NOMO-1 treated with dmso at 0.1 percent for 144 hours (cell line): ENCODE results near the gene HTRA1.

Experiments
- DNase-seq: peaks from one replicate; lab custom pipeline; 2025; ENCODE audit not compliant: unreplicated experiment; lab: John Stamatoyannopoulos, UW

Gene HTRA1

GRCh38 chr10:122514045-122514840, 52.9 kb downstream of the HTRA1 start:
- no peak for DNase-seq

DNA sequence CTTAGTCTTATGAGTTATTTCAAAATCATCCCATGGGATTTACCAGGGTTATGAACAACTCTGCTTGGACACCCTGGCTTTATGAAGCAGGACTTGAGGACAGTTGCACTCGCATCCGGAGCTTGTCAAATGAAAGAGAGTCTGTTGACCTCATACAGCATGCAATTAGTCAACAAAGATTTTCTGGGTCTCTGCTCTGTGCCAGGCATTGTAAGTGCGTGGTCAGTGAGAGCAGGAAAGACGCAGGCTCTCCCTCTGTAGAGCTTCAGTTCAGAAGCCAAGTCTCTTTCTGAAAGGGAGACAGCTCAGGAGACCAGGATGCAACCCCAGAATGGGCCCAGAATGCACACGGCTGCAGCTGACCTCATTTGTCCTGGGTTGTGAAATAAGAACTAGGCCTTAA, 53.7 kb downstream of the HTRA1 start:
- DNase-seq = no peak

GRCh38 chr10:122515588-122516231, 54.4 kb downstream of the HTRA1 start:
- no peak for DNase-seq

DNA sequence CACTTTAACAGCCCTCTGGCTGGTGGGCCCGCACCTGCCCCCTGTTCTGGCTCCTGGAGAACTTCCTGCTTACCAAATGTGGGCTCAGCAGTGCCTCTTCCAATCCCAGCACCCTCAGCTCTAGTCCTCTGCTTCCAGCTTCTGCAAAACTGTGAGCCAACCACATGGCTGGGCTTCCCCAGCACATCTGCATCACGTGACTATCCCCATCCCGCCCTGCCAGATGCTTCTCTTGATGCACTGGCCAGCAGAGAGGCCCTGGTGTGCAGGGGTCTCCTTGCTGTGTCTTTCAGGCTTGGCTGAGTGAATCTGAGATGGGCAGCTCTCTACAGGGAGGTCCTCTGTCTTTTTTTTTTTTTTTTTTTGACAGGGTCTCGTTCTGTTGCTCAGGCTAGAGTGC, 55.4 kb downstream of the HTRA1 start:
- DNase-seq = no peak

DNA sequence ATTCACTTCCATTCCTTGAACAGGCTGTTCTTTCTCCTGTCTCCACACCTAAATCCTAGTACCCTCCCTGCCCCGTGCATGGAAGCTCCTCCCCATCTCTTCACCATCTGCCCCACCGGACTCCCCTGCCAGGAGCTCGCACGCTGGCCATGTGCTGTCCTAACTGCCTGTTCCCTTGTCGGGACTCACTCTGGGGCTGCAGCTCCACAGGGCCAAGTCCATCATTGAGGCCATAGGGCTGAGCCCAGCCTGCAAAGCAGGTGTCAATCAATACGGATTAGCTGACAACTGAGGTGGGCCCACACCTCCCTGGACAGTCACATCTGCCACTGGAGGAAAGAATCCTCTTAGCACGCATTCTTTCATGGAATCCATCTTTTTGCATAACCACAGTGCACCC, 57.8 kb downstream of the HTRA1 start:
- DNase-seq = no peak

GRCh38 chr10:122519873-122520272, 58.5 kb downstream of the HTRA1 start:
- DNase-seq = no peak

GRCh38 chr10:122521011-122521410, 59.7 kb downstream of the HTRA1 start:
- no peak for DNase-seq

DNA sequence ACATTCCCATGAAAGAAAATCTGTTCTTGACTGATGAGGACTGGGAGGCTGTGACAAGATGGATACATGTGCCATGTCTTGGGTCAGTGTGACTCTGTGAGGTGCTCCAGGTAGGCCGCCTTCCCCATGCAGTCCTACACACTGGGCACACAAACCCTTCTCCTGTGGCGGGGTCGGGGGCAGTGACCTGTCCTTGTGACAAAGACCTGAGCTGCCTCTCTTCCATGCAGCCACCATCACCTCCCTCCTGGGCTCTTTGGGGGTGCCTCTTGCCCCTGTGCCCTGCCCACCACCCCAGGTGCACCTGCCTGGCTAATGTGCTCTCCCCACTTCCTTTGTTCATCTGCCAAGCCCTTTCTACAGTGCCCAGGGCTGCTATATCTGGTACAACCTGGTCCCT, 63.5 kb downstream of the HTRA1 start:
- DNase-seq = no peak

DNA sequence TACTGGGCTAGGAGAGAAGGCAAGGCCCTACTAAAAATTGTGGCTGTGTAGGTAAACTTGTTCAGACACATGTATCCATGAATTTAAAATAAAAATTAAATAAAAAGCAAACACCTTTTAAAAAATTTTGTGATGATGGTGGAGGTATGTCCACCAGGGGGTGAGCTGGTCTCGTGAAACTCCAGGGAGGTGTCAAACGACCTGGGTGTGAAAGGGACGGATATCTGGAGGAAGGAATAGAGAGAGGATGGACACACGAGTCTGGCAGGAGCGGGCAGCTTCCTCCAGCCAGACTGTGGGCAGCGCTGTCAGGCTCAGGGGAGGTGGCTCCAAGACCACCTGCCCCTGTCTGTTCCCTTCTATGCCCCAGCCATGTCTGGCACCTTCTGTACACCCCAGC, 64.4 kb downstream of the HTRA1 start:
- DNase-seq = no peak

DNA sequence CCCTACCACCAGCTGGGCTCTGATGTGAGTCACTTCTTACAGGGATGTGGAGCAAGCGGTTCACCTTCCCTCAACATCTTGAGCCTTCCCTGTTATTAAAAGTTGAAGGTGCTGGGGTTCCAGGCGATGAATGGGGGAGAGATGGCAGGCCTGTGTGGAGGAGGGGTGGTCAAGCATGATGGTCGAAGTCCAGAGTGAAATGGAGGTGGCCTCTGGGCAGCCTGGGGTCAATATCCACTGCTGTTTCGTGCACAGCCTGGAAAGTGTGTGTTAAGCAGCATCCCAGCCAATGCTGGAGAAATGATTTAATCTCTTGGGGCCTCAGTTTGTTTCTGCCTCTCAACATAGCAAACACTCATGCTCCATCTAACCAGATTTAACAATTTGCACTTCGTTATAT, 65.5 kb downstream of the HTRA1 start:
- no peak for DNase-seq

- no peak for DNase-seq
These were observed 68.8 kb downstream of the HTRA1 start for GRCh38 chr10:122530177-122530576.

DNA sequence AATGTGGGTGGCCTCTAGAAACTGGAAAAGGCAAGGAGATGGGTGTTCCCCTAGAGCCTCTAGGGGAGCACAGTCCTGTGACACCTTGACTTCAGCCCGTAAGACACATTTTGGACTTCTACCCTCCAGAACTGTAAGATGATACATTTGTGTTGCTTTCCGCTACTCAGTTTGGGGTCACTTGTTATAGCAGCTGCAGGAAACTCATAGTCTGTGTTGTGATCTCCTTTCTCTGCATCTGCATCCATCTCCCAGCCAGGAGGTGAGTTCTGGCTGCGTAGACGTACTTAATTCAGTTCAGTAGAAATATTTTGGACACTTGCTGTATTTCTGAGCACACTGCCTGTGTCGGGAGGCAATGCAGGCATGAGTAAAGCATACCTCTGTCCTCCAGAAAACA, 69.9 kb downstream of the HTRA1 start:
- DNase-seq = no peak

GRCh38 chr10:122531939-122532338, 70.6 kb downstream of the HTRA1 start:
- no peak for DNase-seq

DNA sequence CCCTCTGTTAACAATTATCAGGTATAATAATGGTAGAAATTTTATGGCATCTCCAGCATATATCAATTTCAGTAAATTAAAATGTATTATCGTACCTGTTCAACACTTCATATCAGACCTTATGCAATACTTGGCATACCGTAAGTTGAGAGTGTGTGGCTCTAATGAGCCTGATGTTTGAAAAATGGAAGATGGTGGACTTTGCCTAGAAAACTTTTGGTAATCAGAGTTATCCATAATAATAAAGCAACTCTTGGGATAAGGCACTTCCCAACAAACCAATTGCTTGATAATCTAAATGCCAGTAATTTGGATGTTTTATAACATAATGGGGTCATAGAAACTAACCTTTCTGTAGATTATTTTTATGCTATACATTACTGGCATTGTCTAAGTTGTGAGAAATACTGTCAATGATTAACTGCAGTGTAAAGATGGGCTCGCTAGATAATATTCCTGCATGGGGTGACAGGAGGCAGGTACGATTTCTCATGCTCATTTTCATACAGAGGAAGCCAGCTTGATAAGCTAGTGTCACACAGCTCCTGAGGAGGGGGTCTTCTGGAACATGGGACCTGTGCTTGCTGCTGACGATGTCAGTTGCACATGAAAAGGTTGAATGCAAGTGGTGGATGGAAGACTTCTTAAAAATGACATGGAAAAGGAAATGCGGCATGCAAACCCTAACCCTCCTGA, 71.4 kb downstream of the HTRA1 start:
- DNase-seq = no peak

GRCh38 chr10:122537545-122537944, 76.2 kb downstream of the HTRA1 start:
- DNase-seq = no peak

DNA sequence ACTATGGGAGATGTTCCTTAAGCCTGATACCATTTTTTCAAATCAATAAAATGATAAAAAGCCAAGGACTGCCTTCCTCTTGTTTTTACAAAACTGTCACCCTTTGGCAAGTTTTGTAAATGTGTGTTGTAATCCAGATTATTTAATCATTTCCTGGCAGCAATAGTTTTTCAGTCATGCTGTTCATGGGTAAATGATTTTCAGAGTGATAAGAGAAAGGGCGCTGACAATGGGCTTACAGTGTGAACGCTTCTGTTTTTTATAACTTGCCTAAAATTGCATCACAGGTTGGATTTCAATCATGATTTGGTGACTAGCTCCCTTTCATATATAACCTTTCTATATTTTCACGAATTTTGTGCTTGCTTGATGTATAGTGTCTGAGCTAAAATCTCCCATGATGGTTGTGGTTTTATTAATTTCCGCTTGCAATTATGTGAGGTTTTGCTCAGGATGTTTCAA, 80.2 kb downstream of the HTRA1 start:
- DNase-seq = peak; percentile 2

GRCh38 chr10:122543676-122544445, 82.5 kb downstream of the HTRA1 start:
- DNase-seq = no peak

- no peak for DNase-seq
These were observed 83.1 kb downstream of the HTRA1 start for GRCh38 chr10:122544493-122544892.

DNA sequence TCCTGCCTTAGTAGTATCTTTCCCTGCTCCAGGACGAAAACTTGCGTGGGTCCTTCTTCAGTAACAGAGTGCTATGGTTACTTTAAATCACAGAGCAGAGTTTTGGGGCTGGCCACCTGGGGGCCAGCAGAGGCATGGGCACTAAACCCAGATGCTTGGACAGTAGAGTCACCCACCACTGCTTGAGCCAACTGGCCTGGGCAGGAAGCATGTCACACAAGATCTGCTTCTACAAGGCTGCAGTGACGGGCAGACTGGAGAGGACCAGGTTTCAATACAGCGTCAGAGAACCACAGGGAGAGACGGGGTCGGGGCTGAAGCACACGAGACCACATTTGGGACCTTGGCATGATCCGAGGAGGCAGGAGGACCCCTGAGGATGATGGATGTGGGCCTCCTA, 84.9 kb downstream of the HTRA1 start:
- no peak for DNase-seq

DNA sequence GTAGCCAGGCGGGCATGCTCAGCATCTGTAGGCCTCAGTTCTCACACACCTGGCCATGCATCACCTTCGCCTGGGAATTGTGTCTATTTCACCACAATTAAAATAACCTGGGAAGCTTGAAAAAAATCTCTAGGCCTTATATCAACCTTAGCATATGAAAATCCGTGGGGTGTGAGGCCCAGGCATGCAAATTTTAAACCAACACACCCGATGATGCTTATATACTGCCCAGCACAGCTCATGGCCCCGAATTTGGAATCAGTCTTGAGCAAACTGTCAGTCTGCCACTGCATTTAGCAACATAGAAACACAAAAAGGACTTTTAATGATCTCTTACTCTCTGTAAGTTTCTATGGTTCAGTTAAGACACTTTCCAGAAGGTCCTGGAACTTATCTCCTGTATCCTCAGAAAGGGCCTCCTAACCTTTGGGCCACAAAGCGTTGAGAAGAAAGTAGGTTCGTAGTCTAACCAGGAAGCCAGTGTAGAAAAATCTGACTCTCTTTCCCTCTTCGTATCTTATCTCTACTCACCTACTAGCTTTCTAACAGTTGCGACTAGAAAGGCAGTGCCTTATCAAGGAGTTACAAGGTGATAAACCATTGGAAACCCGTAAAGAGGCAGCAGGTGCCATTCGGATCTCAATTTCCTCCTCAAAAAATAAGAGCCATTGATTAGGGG, 87.2 kb downstream of the HTRA1 start:
- no peak for DNase-seq

DNA sequence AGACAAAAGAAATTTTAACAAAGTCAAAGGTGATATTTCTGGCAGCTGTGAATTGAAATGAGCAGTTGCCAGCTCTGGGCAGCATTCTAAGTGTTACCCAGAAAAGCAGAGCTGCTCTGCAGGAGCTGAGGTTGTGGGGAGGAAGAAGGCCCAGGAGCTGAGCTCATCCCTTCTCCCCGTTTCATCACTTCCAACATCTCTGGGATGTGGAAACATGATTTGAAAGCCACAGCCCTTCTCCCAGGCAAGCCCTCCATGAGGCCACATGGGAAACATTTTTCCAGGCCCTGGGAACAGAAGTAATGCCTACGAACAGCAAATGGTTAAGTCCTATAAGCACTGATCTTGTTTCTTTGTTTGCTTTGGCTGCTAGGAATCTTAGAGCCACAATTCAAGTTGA, 88.3 kb downstream of the HTRA1 start:
- DNase-seq = no peak
